GM12892 (cell line): ENCODE data around the gene KRR1.

Source experiments
- POLR2A ChIP-seq: IDR thresholded peaks from 2 replicates; pipeline ENCODE4 v1.6.1; 2011; ENCODE audit warnings: low read depth, low read length, control low read depth
- POLR2AphosphoS5 ChIP-seq: IDR thresholded peaks from 2 replicates; pipeline ENCODE4 v1.6.1; 2011; ENCODE audit warnings: low read depth, low read length, control low read depth
- TAF1 ChIP-seq: IDR thresholded peaks from 2 replicates; pipeline ENCODE4 v1.6.1; 2011; ENCODE audit warnings: low read depth, mild to moderate bottlenecking, control low read depth, low read length, borderline replicate concordance

GRCh38 chr12:75487308-75487707 is 24.1 kb downstream of the KRR1 start:
- TF ChIP-seq POLR2A (no peak), TAF1 (no peak), POLR2AphosphoS5 (no peak)
